GM11168 (cell line): ENCODE results near the gene GPR12.
"Not testable (repeated sequence)": the region's sequence is repeated elsewhere in the genome, so short reads cannot be mapped to it uniquely, and the experiment has no call there.

Source experiments
- in situ Hi-C: fragments of 300-500 bp; cut with MboI; formaldehyde crosslinking; loops from one replicate; pipeline ENCODE4 v1.12.0; 2022; ENCODE audit warnings: low sequenced_read_pairs; ENCODE audit not compliant: unreplicated experiment

GPR12 gene

GRCh38 chr13:26749285-26749684, 11.3 kb downstream of the GPR12 start:
- in situ Hi-C loops, result no loop called here

- in situ Hi-C loops, result no loop called here
These were observed 12.9 kb downstream of the GPR12 start for GRCh38 chr13:26747706-26748105.

GRCh38 chr13:26743971-26744370, 16.6 kb downstream of the GPR12 start:
- in situ Hi-C loops, result no loop called here

DNA sequence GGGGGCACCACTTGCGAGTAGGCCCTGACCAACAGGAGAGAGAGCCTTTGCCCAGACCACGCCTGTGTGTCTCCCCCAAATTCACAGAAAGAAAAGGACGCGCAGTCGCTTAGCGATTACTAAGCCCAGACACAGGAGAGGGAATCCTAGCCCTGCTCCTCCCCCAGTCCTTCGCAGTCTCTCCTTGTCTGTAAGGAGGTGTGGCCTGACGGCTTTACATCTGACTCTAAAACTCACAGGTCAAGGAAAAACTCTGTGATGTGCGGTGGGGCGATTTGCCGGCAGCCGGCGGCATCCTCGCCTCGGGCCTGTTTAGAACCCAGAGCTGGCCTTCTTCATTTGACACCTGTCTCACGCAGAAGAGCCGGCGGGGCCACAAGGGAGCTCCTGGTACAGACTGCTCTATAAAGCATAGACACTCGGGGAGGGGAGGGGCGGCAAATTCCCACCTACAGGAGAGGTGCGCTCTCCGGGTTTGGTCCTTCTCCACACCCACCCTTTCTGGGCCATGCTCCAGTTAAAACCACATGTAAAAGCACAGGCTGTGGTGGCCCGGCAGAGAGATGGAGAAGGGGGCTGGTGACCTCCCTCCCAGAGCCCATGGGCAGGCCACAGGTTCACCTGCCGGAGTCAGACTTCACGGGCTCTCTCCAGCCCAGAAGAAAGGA, 17.8 kb downstream of the GPR12 start:
- in situ Hi-C loops, result no loop called here

DNA sequence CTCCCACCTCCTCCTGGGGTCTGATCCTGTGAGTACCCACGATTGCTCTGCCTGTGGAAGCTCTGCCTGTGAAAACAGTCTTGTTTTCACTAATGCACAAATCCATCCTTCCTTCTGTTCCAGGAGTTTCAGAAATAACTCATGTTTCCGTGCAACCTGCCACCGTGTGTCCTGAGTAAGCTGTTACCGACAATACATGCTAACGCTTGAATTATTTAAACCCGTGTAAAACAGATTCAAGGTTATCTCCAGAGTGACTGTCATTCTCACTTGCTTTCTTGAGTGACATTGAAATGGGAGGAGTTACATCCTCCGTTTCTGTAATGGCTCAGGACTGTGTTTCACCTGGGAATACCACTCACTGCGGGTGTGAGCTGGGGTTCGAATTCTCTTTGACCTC, 24.9 kb downstream of the GPR12 start:
- in situ Hi-C loops, result no loop called here

DNA sequence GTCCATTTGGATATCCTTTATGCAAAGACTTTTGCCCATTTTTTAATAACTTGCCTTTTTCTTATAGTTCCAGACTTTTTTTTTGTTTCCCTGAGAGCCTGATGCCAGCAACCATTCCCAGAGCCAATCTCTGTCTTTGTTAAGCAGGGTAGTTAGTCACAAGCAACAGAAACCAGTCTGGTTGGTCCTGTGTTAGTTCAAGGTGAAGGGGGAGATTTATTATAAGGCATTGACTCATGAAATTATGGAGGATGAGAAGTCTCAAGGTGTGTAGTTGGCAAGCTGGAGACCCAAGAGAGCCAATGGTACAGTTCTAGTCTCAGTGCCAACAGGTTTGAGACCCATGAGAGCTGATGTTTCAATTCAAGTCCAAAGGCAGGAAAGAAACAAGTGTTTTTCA, 33.0 kb downstream of the GPR12 start:
- in situ Hi-C loops, result no loop called here

GRCh38 chr13:26727122-26727521, 33.5 kb downstream of the GPR12 start:
- in situ Hi-C loops, result no loop called here

DNA sequence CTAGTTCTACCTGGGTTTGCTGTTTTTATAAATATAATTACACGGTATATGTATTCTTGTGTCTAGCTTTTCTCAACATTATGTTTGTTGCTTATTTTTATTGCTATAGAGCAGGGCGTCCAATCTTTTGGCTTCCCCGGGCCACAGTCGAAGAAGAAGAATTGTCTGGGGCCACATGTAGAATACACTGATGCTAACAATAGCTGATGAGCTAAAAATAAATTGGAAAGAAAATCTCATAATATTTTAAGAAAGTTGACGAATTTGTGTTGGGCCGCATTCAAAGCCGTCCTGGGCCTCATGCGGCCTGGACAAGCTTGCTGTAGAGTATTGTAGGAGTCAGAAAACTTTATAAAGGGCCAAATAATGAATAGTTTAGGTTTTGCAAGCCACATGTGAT, 33.9 kb downstream of the GPR12 start:
- in situ Hi-C loops, result no loop called here

DNA sequence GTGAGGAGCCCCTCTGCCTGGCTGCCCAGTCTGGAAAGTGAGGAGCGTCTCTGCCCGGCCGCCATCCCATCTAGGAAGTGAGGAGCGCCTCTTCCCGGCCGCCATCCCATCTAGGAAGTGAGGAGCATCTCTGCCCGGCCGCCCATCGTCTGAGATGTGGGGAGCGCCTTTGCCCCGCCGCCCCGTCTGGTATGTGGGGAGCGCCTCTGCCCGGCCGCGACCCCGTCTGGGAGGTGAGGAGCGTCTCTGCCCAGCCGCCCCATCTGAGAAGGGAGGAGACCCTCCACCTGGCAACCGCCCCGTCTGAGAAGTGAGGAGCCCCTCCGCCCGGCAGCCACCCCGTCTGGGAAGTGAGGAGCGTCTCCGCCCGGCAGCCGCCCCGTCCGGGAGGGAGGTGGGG, 37.0 kb downstream of the GPR12 start:
- in situ Hi-C loops, result not testable (repeated sequence)

DNA sequence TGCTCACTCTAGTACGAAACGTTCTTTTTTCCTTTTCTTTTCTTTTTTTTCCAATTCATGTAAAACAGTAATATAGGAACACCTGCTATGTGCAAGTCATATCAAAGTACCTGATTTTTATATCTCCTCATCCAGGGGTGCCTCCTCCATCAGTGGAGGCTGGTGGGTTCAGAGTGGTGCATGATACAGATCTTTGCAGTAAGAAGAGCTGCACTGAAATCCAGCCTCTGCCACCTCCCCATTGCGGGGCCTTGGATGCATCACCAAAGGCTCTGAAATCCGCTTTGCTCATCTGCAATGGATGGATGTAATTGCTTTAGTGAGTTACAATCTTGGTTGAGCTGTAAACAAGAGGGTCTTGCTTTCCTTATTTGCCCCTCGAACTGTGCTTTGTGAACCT, 38.3 kb downstream of the GPR12 start:
- in situ Hi-C loops, result no loop called here

- in situ Hi-C loops, result no loop called here
These were observed 39.1 kb downstream of the GPR12 start for GRCh38 chr13:26721251-26722121.

GRCh38 chr13:26719356-26719945, 41.1 kb downstream of the GPR12 start:
- in situ Hi-C loops, result no loop called here

GRCh38 chr13:26718872-26719271, 41.7 kb downstream of the GPR12 start:
- in situ Hi-C loops, result no loop called here

- in situ Hi-C loops, result no loop called here
These were observed 42.4 kb downstream of the GPR12 start for GRCh38 chr13:26718146-26718545.

GRCh38 chr13:26716984-26717383, 43.6 kb downstream of the GPR12 start:
- in situ Hi-C loops, result no loop called here

DNA sequence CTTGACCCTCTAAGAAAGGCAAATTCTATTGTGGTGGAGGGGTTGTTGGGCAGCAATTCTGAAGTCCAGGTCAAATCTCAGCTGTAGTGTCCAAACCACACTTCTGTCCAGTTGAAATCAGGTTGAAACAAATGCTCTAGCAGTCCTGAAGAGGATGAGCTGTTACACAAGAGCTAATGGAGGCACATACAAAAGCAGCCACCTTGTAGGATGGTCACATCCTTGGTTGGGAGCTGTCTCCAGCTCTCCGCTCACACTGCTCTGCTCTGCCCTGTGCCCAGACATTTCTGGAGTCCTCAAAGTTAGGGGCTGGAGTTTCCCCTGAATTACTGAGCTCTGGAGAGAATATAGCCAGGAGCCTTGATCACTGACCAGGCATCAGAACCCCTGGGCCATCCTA, 47.2 kb downstream of the GPR12 start:
- in situ Hi-C loops, result no loop called here

DNA sequence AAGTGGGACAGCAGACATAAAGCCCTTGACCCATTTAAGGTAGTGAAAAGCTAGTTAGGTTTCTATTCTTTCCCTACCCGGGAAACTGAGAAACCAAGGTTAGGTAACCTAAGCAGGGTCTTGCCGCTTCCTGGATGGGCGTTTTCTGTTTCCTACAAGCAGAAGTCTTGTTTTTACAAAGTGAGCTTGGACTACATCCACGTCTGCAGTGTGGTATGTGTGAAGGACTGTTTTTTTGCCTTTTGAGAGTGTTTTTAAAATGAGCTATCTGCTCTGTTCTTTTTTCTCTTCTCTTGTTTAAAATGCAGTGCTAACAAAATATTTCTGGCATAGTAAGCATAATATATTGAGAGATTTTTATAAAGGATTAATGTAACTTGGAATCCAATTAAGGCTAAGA, 49.4 kb downstream of the GPR12 start:
- in situ Hi-C loops, result no loop called here

DNA sequence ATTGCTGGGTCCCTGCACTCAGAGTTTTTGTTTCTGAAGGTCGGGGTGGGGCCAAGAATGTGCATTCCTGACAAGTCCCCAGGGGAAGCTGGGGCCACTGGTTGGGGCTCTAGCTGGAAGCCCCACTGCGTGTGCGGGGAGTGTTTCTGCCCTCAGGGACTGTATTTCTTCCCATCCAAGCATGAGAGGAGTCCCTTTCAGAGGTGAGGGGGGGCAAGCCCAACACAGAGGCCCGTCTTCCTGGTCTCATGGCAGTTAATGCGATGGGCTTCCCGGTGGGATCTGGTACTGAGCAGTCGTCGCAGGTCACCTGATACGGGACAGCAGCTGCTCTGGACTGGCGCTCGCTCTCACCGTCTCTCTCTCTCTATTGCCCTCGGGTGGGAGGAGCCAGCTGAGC, 50.4 kb downstream of the GPR12 start:
- in situ Hi-C loops, result no loop called here

DNA sequence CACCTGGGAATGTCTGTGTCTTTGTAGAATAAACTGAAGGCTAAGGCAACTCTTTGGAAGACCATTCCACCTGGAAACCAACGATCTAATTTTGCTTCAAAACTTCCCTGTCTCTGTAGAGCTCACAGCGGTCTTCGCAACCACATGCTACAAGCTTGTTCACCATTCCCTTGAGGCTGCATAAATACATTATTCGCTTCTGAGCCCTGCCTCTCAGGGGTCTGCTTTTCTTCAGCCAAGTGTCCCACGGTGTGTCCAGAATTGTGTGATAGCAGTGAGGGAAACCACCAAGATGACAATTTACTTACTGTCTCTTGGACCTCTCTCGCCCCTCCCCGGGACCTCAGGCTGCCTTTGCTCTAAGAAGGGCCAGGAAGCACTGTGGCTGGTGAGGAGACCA, 51.1 kb downstream of the GPR12 start:
- in situ Hi-C loops, result no loop called here

DNA sequence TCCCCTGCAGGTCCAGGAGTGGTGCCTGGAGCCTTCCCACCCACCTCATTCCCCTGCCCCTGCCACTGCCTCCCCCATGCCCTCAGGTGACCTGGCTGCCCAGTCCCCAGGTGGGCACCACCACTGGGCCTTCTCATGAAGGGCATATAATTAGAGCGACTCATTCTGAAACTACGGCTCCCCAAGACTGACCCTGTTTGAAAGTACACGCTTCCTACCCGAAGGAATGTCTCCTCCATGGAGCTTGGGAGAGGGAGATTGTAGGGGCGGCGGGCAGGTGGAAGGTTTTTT, 52.6 kb downstream of the GPR12 start:
- in situ Hi-C loops, result no loop called here

DNA sequence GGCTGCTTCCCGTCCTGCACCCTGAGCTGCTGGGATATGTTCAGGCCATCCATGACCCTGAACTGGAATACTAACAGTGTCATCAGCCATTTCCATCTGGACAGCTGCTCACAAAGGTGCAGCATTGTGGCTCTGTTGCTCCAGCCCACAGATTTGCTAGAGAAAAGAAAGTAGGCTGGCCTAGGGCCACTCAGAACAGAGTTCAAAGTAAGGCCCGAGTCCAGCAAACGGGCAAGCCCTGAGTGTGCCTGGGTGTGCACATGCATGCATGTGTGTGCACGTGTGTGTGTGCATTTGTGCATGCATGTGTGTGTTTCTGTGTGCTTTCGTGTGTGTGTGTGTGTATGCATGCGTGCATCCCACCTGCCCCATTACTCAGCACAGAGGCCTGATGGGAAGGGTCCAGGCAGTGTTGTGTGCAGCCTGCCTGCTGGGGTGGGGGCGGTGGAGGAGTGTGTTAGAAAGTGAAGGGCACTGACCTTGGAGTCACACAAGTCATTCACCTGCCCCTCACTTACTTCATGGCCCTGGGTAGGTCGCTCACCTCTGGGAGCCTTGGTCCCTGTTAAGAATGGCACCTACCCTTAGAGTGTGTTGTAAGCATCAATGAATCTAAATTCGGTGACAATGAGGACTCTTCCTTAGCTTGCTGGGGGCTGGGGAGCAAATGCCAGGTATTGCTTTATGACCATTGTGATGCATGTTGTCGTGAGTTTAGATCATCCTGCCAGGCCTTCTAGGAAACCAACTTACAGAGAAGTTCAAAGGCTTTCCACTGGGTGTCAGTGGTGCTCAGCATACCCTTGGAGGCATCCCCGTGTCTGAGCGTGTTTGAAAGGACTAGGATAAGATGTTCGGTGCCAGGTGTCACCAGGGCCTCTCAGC, 53.2 kb downstream of the GPR12 start:
- in situ Hi-C loops, result no loop called here
